ENCODE measurements around the gene FBP2.

Gene FBP2

DNA sequence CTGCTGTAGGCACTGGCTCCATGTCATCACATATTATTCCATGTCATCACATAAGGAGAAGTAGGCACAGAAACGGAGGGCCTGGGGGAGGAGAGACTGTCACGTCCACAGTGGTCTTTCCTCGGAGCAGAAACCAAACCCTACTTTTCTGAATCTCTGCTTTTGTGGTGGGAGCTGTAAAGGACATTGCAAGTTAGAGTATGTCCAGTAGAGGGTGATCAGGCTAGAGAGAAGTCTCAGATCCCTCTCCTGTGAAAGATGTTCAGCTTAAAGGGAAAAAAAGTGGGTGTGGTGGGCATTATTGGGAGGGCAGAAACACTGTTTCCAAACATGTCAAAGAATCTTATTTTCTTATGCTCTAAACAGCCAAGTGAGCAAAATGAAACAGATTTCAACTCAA is 19.4 kb upstream of the FBP2 start:
- no peak overlapping the region for H2AFZ ChIP-seq (ENCODE audit: low read depth)
- H4K20me1 ChIP-seq (ENCODE audit: insufficient read depth): no peaks in the 10 kb centered on the region
- H3K9ac ChIP-seq: no peak overlapping the region
- H3K27me3 ChIP-seq (ENCODE audit: insufficient read depth, low read depth): no peaks in the 10 kb centered on the region
- H3K4me1 ChIP-seq (ENCODE audit: low read depth, poor library complexity, severe bottlenecking): peaks cover 23% of the 10 kb centered on the region
- TF ChIP-seq, protein P1, sequence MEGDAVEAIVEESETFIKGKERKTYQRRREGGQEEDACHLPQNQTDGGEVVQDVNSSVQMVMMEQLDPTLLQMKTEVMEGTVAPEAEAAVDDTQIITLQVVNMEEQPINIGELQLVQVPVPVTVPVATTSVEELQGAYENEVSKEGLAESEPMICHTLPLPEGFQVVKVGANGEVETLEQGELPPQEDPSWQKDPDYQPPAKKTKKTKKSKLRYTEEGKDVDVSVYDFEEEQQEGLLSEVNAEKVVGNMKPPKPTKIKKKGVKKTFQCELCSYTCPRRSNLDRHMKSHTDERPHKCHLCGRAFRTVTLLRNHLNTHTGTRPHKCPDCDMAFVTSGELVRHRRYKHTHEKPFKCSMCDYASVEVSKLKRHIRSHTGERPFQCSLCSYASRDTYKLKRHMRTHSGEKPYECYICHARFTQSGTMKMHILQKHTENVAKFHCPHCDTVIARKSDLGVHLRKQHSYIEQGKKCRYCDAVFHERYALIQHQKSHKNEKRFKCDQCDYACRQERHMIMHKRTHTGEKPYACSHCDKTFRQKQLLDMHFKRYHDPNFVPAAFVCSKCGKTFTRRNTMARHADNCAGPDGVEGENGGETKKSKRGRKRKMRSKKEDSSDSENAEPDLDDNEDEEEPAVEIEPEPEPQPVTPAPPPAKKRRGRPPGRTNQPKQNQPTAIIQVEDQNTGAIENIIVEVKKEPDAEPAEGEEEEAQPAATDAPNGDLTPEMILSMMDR (conservative IDR thresholded peaks at IDR 0.05; ENCODE audit: low read depth, low read length): no peak
- no peak overlapping the region for H3K27ac ChIP-seq
- no peaks in the 10 kb centered on the region for H3K79me2 ChIP-seq (ENCODE audit: insufficient read depth, low read depth)
- H3K4me3 ChIP-seq (IDR thresholded peaks at IDR 0.05; ENCODE audit: insufficient read depth, low read depth, low read length): no peak overlapping the region
- no peaks in the 10 kb centered on the region for H3K36me3 ChIP-seq (ENCODE audit: insufficient read depth)
- no peak overlapping the region for H3K4me2 ChIP-seq

DNA sequence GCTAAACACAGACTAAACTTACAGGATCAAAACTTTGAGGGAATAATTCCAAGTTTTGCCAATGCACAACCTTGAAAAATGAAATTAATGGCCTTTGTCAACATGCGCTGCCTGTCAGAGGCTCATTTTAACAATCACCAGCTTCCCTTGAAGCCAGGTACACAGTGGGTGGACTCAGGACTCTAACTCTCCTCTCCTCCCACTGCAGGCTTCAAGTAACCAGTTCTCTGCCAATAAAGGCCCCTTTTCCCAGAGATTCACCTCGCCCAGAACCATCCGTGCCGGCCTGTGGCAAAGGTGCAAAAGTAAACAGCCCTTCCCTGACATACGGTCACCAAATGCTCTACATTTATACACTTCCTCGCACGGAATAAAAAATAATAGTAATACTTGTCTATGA is 18.4 kb upstream of the FBP2 start:
- TF ChIP-seq, protein P1 (conservative IDR thresholded peaks at IDR 0.05; ENCODE audit: low read depth, low read length): no peak
- Histone ChIP-seq H3K4me3 (IDR thresholded peaks at IDR 0.05; ENCODE audit: insufficient read depth, low read depth, low read length) (no peak overlapping the region), H3K9ac (no peak overlapping the region), H3K4me2 (no peak overlapping the region; the same call in 1 of the 2 replicates), H3K4me1 (ENCODE audit: low read depth, poor library complexity, severe bottlenecking) (peaks cover 23% of the 10 kb centered on the region), H4K20me1 (ENCODE audit: insufficient read depth) (no peaks in the 10 kb centered on the region), H2AFZ (ENCODE audit: low read depth) (no peak overlapping the region), H3K27me3 (ENCODE audit: insufficient read depth, low read depth) (no peaks in the 10 kb centered on the region), H3K79me2 (ENCODE audit: insufficient read depth, low read depth) (no peaks in the 10 kb centered on the region), H3K27ac (no peak overlapping the region), H3K36me3 (ENCODE audit: insufficient read depth) (no peaks in the 10 kb centered on the region)

DNA sequence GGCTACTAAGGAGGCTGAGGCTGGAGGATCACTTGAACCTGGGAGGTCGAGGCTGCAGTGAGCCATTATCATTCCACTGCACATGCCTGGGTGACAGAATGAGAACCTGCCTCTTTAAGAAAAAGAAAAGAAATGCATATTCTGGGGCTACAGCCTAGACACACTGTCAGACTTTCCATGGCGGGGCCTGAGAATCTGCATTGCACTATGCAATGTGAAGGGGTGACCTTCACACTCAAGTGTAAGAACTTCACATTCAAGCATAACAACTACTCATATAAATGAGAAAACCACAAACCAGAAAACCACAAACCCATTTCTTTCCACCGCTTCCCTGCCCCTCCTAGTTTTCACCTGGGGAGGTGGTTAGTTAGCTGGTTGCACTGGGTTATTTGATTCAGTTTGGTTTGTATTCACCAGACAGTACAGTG is 18.0 kb upstream of the FBP2 start:
- Histone ChIP-seq H2AFZ (ENCODE audit: low read depth) (no peak overlapping the region), H3K9ac (no peak overlapping the region), H3K36me3 (ENCODE audit: insufficient read depth) (no peaks in the 10 kb centered on the region), H4K20me1 (ENCODE audit: insufficient read depth) (no peaks in the 10 kb centered on the region), H3K27me3 (ENCODE audit: insufficient read depth, low read depth) (no peaks in the 10 kb centered on the region), H3K4me2 (no peak overlapping the region; the same call in 1 of the 2 replicates), H3K4me1 (ENCODE audit: low read depth, poor library complexity, severe bottlenecking) (peaks cover 23% of the 10 kb centered on the region), H3K4me3 (IDR thresholded peaks at IDR 0.05; ENCODE audit: insufficient read depth, low read depth, low read length) (no peak overlapping the region), H3K79me2 (ENCODE audit: insufficient read depth, low read depth) (no peaks in the 10 kb centered on the region), H3K27ac (no peak overlapping the region)
- TF ChIP-seq, protein P1 (conservative IDR thresholded peaks at IDR 0.05; ENCODE audit: low read depth, low read length): no peak

DNA sequence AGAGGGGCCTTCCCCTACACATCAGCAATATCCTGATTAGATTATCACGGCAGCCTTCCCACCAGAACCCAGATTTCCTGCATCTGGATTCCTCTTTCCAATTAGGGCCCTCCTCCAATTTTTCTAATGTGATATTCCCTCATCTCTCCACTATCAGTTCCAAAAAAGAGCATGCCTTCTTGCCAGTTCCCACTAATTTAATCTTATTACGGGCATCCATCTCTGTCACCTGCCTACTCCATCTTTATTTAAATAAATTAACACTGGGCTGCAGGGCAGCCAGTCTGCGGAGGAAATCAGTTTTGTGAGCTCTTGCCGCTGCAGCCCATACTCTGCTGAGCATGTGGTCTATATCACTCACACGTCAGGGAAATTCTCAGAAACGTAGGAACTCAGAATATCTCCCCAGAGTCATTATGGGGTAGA is 16.6 kb upstream of the FBP2 start:
- no peaks in the 10 kb centered on the region for H4K20me1 ChIP-seq (ENCODE audit: insufficient read depth)
- TF ChIP-seq, protein P1 (conservative IDR thresholded peaks at IDR 0.05; ENCODE audit: low read depth, low read length): no peak
- H3K36me3 ChIP-seq (ENCODE audit: insufficient read depth): no peaks in the 10 kb centered on the region
- H3K4me1 ChIP-seq (ENCODE audit: low read depth, poor library complexity, severe bottlenecking): peaks cover 12% of the 10 kb centered on the region
- no peak overlapping the region for H3K4me2 ChIP-seq
- H2AFZ ChIP-seq (ENCODE audit: low read depth): no peak overlapping the region
- H3K4me3 ChIP-seq (IDR thresholded peaks at IDR 0.05; ENCODE audit: insufficient read depth, low read depth, low read length): no peak overlapping the region
- no peak overlapping the region for H3K27ac ChIP-seq
- H3K27me3 ChIP-seq (ENCODE audit: insufficient read depth, low read depth): no peaks in the 10 kb centered on the region
- no peak overlapping the region for H3K9ac ChIP-seq
- H3K79me2 ChIP-seq (ENCODE audit: insufficient read depth, low read depth): no peaks in the 10 kb centered on the region

DNA sequence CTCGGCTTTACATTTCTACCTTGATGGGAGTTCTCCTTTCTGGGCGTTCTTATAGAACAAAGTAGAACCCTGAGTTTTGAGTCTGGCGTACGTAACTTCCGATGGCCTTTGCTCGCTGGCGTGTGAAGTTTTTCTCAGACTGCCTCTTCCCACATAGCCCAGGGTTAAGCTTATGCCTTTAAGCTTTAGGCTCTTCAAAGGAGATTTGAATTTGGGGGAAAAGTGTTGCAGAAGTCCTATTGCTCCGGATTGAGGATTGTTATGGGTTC is 13.7 kb upstream of the FBP2 start:
- no peak overlapping the region for H2AFZ ChIP-seq (ENCODE audit: low read depth)
- no peak overlapping the region for H3K4me2 ChIP-seq
- H3K4me1 ChIP-seq (ENCODE audit: low read depth, poor library complexity, severe bottlenecking): peaks cover 17% of the 10 kb centered on the region
- no peak overlapping the region for H3K9ac ChIP-seq
- H3K27me3 ChIP-seq (ENCODE audit: insufficient read depth, low read depth): no peaks in the 10 kb centered on the region
- H3K36me3 ChIP-seq (ENCODE audit: insufficient read depth): no peaks in the 10 kb centered on the region
- H3K4me3 ChIP-seq (IDR thresholded peaks at IDR 0.05; ENCODE audit: insufficient read depth, low read depth, low read length): no peak overlapping the region
- TF ChIP-seq, protein P1 (conservative IDR thresholded peaks at IDR 0.05; ENCODE audit: low read depth, low read length): no peak
- H4K20me1 ChIP-seq (ENCODE audit: insufficient read depth): no peaks in the 10 kb centered on the region
- no peaks in the 10 kb centered on the region for H3K79me2 ChIP-seq (ENCODE audit: insufficient read depth, low read depth)
- H3K27ac ChIP-seq: no peak overlapping the region
